HepG2 (cell line): ENCODE results near the gene SHC1. TPM values are rescaled to one million over a fixed set of nuclear protein-coding genes. Genes with fewer than 3 reads are reported as not detected.

Source experiments
- ARNT ChIP-seq: fragments of 450-650 bp; IDR thresholded peaks from 2 replicates; pipeline ENCODE4 v1.6.1; 2017
- ATF2 ChIP-seq: sonication (generic); formaldehyde crosslinking; IDR thresholded peaks from 2 replicates; pipeline ENCODE4 v1.4.0; 2020; ENCODE audit warnings: missing genetic modification reagents
- CEBPB ChIP-seq: IDR thresholded peaks from 2 replicates; pipeline ENCODE4 v1.6.1; 2011; ENCODE audit warnings: low read depth, low read length, improper control_type of control experiment, borderline replicate concordance
- EZH2 ChIP-seq: conservative IDR thresholded peaks from 2 replicates; pipeline ENCODE4 v1.6.1; 2012; ENCODE audit warnings: mild to moderate bottlenecking, low read depth, low read length, moderate library complexity
- LCORL ChIP-seq, 2 experiments: fragments of 450-650 bp in 1 of 2; sonication (generic) in 1 of 2; formaldehyde crosslinking in 1 of 2; IDR thresholded peaks; 2 replicates each; pipeline versions ENCODE4 v1.5.0 to v1.6.1; 2017 to 2020; ENCODE audit warnings: antibody characterized with exemption in 1 of 2, missing genetic modification reagents in 1 of 2
- MTA3 ChIP-seq: sonication (generic); formaldehyde crosslinking; IDR thresholded peaks from 2 replicates; pipeline ENCODE4 v1.4.0; 2020; ENCODE audit warnings: missing genetic modification reagents
- NR2F2 ChIP-seq: IDR thresholded peaks from 2 replicates; pipeline ENCODE4 v1.6.1; 2012; ENCODE audit warnings: low read depth, inconsistent platforms, borderline replicate concordance
- PHB2 ChIP-seq: fragments of 450-650 bp; IDR thresholded peaks from 2 replicates; pipeline ENCODE4 v1.6.1; 2018; ENCODE audit not compliant: partially characterized antibody
- PHF20 ChIP-seq: sonication (generic); formaldehyde crosslinking; IDR thresholded peaks from 2 replicates; pipeline ENCODE4 v1.5.0; 2020; ENCODE audit warnings: mild to moderate bottlenecking, missing genetic modification reagents
- PITX1 ChIP-seq: sonication (generic); formaldehyde crosslinking; IDR thresholded peaks from 2 replicates; pipeline ENCODE4 v1.5.1; 2020; ENCODE audit warnings: mild to moderate bottlenecking, missing genetic modification reagents
- PPARG ChIP-seq: conservative IDR thresholded peaks from 2 replicates; pipeline ENCODE4 v1.6.1; 2016; ENCODE audit warnings: missing biosample characterization, missing genetic modification reagents
- RBAK ChIP-seq: sonication (generic); formaldehyde crosslinking; IDR thresholded peaks from 2 replicates; pipeline ENCODE4 v1.5.1; 2020; ENCODE audit warnings: mild to moderate bottlenecking, missing genetic modification reagents
- RBFOX2 ChIP-seq: fragments of 200-400 bp; formaldehyde crosslinking; IDR thresholded peaks from 2 replicates; pipeline ENCODE4 v1.6.1; 2017; ENCODE audit warnings: low read depth, mild to moderate bottlenecking, low read length
- SOX13 ChIP-seq, 3 experiments: fragments of 450-650 bp in 1 of 3; sonication (generic) in 1 of 3; formaldehyde crosslinking in 1 of 3; IDR thresholded peaks in 2 of 3; conservative IDR thresholded peaks in 1 of 3; 2 replicates each; pipeline versions ENCODE4 v1.5.0 to v1.6.1; 2016 to 2020; ENCODE audit warnings: antibody characterized with exemption in 1 of 3, mild to moderate bottlenecking in 1 of 3, missing compliant biosample characterization in 1 of 3, missing genetic modification reagents in 1 of 3, moderate library complexity in 1 of 3
- SYNCRIP ChIP-seq: fragments of 200-400 bp; formaldehyde crosslinking; IDR thresholded peaks from 2 replicates; pipeline ENCODE4 v1.6.1; 2018; ENCODE audit warnings: mild to moderate bottlenecking, low read depth, low read length; ENCODE audit not compliant: insufficient read depth
- THAP11 ChIP-seq: IDR thresholded peaks from 2 replicates; pipeline ENCODE4 v1.6.1; 2016; ENCODE audit warnings: missing biosample characterization, missing genetic modification reagents
- TIGD3 ChIP-seq: sonication (generic); formaldehyde crosslinking; IDR thresholded peaks from 2 replicates; pipeline ENCODE4 v1.5.1; 2020; ENCODE audit warnings: mild to moderate bottlenecking, missing genetic modification reagents, borderline replicate concordance
- ZBTB20 ChIP-seq: sonication (generic); formaldehyde crosslinking; IDR thresholded peaks from 2 replicates; pipeline ENCODE4 v1.8.1; 2023; ENCODE audit warnings: missing genetic modification reagents, low read depth, mild to moderate bottlenecking, borderline replicate concordance
- ZBTB38 ChIP-seq: sonication (generic); formaldehyde crosslinking; IDR thresholded peaks from 2 replicates; pipeline ENCODE4 v1.5.1; 2020; ENCODE audit warnings: mild to moderate bottlenecking, missing genetic modification reagents
- ZMYM3 ChIP-seq: sonication (generic); formaldehyde crosslinking; IDR thresholded peaks from 2 replicates; pipeline ENCODE4 v1.5.1; 2020; ENCODE audit warnings: mild to moderate bottlenecking, missing genetic modification reagents
- ZNF431 ChIP-seq: sonication (generic); formaldehyde crosslinking; IDR thresholded peaks from 2 replicates; pipeline ENCODE4 v1.9.0; 2022; ENCODE audit warnings: missing genetic modification reagents, low read depth, mild to moderate bottlenecking, borderline replicate concordance
- ZNF788 ChIP-seq: sonication (generic); formaldehyde crosslinking; IDR thresholded peaks from 2 replicates; pipeline ENCODE4 v1.5.0; 2020; ENCODE audit warnings: mild to moderate bottlenecking, missing genetic modification reagents, borderline replicate concordance
- ZSCAN20 ChIP-seq: sonication (generic); formaldehyde crosslinking; IDR thresholded peaks from 2 replicates; pipeline ENCODE4 v1.4.0; 2020; ENCODE audit warnings: missing genetic modification reagents, mild to moderate bottlenecking, borderline replicate concordance
- polyA plus RNA-seq, 8 experiments: library from polyadenylated mRNA; depleted of rRNA in 3 of 8; stranded (reverse) in 7 of 8; unstranded in 1 of 8; fragments of >200 nt; fragmentation: Illumina TruSeq in 4 of 8; extraction: Trizol in 4 of 8; gene quantifications; 2 replicates each; pipeline versions ENCODE4 v1.2.1 to v1.2.3, GENCODE V29; 2011 to 2016; ENCODE audit warnings: low read depth in 4 of 8, missing spikeins in 1 of 8, mixed read lengths in 1 of 8; ENCODE audit not compliant: insufficient read depth in 1 of 8
- total RNA-seq, 5 experiments: library from RNA; depleted of rRNA; stranded (reverse); fragments of >200 nt; fragmentation: Illumina TruSeq; extraction: Trizol; gene quantifications; 2 replicates each; pipeline ENCODE4 v1.2.3, GENCODE V29; 2016; ENCODE audit warnings: low read depth in 1 of 5
- TF ChIP-seq, protein P1 (sequence below): sonication (generic); formaldehyde crosslinking; IDR thresholded peaks from 2 replicates; pipeline ENCODE4 v1.8.0; 2023; ENCODE audit warnings: mild to moderate bottlenecking, missing genetic modification reagents
- TF ChIP-seq, protein P2 (sequence below): IDR thresholded peaks from 2 replicates; pipeline ENCODE4 v1.6.1; 2012; ENCODE audit warnings: low read depth, low read length, improper control_type of control experiment

The SHC1 gene
- total and polyA plus RNA-seq, 2 of the 13 experiments (the other 11 are each of a cell fraction or from before 2014, with no cell fraction given), result 52.0 to 137 TPM

GRCh38 chr1:154970631-154971340 is at the start of gene SHC1 (continued):
- no peak for TF ChIP-seq NR2F2
- no peak for TF ChIP-seq SYNCRIP
- no peak for TF ChIP-seq ZSCAN20 (CRISPR knock-in tag)
- TF ChIP-seq ZNF431 (CRISPR knock-in tag), result no peak
- TF ChIP-seq, protein P1, sequence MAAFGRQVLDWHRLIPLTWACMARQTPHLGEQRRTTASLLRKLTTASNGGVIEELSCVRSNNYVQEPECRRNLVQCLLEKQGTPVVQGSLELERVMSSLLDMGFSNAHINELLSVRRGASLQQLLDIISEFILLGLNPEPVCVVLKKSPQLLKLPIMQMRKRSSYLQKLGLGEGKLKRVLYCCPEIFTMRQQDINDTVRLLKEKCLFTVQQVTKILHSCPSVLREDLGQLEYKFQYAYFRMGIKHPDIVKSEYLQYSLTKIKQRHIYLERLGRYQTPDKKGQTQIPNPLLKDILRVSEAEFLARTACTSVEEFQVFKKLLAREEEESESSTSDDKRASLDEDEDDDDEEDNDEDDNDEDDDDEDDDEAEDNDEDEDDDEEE (CRISPR knock-in tag), result no peak
- no peak for TF ChIP-seq PITX1
- no peak for TF ChIP-seq SOX13 (IDR thresholded peaks at IDR 0.05)
- TF ChIP-seq SOX13 (CRISPR knock-in tag; conservative IDR thresholded peaks at IDR 0.05 in 1 of 2, IDR thresholded peaks at IDR 0.05 in 1 of 2), result 0 out of 4 replicates have a peak, but pooled peaks of 1 of the 2 experiments have one; percentile 12
- no peak for TF ChIP-seq LCORL (IDR thresholded peaks at IDR 0.05)
- TF ChIP-seq LCORL (CRISPR knock-in tag; IDR thresholded peaks at IDR 0.05), result 0 out of 2 replicates have a peak, but pooled peaks have one; percentile 35
- TF ChIP-seq ZBTB20 (CRISPR knock-in tag), result no peak
- TF ChIP-seq CEBPB, result no peak
- TF ChIP-seq EZH2, result no peak
- TF ChIP-seq RBFOX2, result peak; percentile 36; the same call in 1 of the 2 replicates
- TF ChIP-seq TIGD3 (CRISPR knock-in tag), result no peak
- TF ChIP-seq, protein P2, sequence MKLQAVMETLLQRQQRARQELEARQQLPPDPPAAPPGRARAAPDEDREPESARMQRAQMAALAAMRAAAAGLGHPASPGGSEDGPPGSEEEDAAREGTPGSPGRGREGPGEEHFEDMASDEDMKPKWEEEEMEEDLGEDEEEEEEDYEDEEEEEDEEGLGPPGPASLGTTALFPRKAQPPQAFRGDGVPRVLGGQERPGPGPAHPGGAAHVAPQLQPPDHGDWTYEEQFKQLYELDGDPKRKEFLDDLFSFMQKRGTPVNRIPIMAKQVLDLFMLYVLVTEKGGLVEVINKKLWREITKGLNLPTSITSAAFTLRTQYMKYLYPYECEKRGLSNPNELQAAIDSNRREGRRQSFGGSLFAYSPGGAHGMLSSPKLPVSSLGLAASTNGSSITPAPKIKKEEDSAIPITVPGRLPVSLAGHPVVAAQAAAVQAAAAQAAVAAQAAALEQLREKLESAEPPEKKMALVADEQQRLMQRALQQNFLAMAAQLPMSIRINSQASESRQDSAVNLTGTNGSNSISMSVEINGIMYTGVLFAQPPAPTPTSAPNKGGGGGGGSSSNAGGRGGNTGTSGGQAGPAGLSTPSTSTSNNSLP, result no peak
- no peak for TF ChIP-seq ZMYM3 (CRISPR knock-in tag)
- peak; percentile 34; the same call in 1 of the 2 replicates for TF ChIP-seq THAP11 (CRISPR knock-in tag)
- TF ChIP-seq RBAK (CRISPR knock-in tag), result no peak
- no peak for TF ChIP-seq ARNT
- no peak for TF ChIP-seq MTA3 (CRISPR knock-in tag)
- TF ChIP-seq PPARG (CRISPR knock-in tag), result 0 out of 2 replicates have a peak, but pooled peaks have one; percentile 40
- TF ChIP-seq PHB2, result no peak
- peak; percentile 77; the same call in 1 of the 2 replicates for TF ChIP-seq ZBTB38 (CRISPR knock-in tag)
- no peak for TF ChIP-seq ATF2 (CRISPR knock-in tag)
- no peak for TF ChIP-seq ZNF788 (CRISPR knock-in tag)
- TF ChIP-seq PHF20 (CRISPR knock-in tag), result no peak
